C4-2B (cell line): ENCODE measurements around the gene MASP2.

Experiments
- CTCF ChIP-seq: fragments of 450-650 bp; conservative IDR thresholded peaks from 2 replicates; pipeline ENCODE4 v1.5.1; 2017; ENCODE audit warnings: mild to moderate bottlenecking
- ZFX ChIP-seq: fragments of 450-650 bp; IDR thresholded peaks from 2 replicates; pipeline ENCODE4 v1.6.1; 2017

DNA sequence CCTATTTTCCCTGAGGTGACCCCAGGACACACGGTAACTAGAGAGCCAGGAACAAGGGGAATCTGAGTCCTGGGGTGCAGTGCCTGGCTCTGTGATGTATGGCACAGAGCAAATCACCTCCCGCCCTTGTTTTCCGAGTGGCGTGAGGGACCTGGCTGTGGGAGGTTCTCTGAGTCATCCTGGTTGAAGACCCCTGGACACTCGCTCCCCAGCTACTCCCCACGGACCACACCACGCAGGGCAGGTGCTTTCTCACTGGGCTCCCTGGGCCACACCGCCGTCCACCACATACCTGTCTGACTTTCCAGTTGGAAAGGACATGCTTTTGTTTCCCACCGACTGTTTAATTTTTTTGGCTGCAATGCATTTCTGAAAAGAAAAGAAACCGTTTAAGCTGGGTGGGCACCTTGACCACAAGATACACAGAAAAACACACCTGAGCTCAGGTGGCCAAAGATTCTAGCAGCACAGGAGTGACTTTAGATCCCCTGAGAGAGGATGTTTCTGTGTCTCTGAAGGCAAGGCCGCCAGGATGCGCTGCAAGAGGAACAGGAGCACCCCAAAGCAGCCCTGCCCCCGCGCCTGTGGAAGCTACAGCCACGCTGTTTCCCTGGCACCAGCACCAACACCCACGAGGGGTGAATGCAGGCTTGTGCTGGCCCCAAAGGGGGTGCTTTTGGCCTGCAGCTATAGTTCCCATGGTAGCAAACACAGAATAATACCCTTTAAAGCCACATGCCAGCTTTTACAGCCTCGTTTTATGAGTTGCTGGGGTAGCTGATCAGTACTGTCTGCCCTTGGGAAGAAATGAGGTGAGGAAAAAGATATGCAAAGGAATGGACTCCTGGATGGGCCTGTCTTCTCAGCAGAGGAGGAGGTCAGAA lies 20.9 kb upstream of the MASP2 start:
- TF ChIP-seq CTCF, result no peak
- TF ChIP-seq ZFX, result no peak
